PC-9 (cell line): ENCODE measurements around the gene TNFRSF14. TPM values are rescaled to one million over a fixed set of nuclear protein-coding genes. Genes with fewer than 3 reads are reported as not detected.

Experiments
- BruUV-seq: library from RNA; stranded (reverse); fragments of 400-500 nt; replicated peaks from 2 replicates; lab custom pipeline; 2021; lab: Mats Ljungman, UMichigan
- CTCF ChIA-PET: fragments of 300-600 bp; sonication (Branson Sonifier 250); formaldehyde crosslinking; loops from one replicate; lab custom pipeline; 2022; ENCODE audit warnings: antibody characterized with exemption; lab: Charles Lee
- POLR2A ChIA-PET: fragments of 300-600 bp; sonication (Branson Sonifier 250); formaldehyde crosslinking; loops from one replicate; lab custom pipeline; 2022; ENCODE audit warnings: antibody characterized with exemption; ENCODE audit not compliant: unreplicated experiment; lab: Charles Lee
- DNase-seq, 2 experiments: peaks; one replicate each; pipeline versions ENCODE4 v3.0.0 to v3.0.0-alpha.2; 2015 to 2022; ENCODE audit warnings: mixed read lengths in 1 of 2
- H2AFZ ChIP-seq: fragments of 200-600 bp; sonication (generic); 2 replicates; pipeline ENCODE4 v1.8.1; 2017; ENCODE audit warnings: antibody characterized with exemption
- H3F3A ChIP-seq: fragments of 200-600 bp; sonication (generic); 2 replicates; pipeline ENCODE4 v1.8.1; 2017; ENCODE audit warnings: antibody characterized with exemption, mild to moderate bottlenecking, low read depth; ENCODE audit not compliant: insufficient read depth
- H3K27ac ChIP-seq: fragments of 200-600 bp; sonication (generic); 2 replicates; pipeline ENCODE4 v1.6.1; 2016; ENCODE audit warnings: mixed run types
- H3K27me3 ChIP-seq: fragments of 200-600 bp; sonication (generic); 2 replicates; pipeline ENCODE4 v1.6.1; 2016; ENCODE audit warnings: low read depth, mixed run types; ENCODE audit not compliant: insufficient read depth
- H3K36me3 ChIP-seq: fragments of 200-600 bp; sonication (generic); 2 replicates; pipeline ENCODE4 v1.6.1; 2016; ENCODE audit warnings: low read depth, mixed run types
- H3K4me1 ChIP-seq: fragments of 200-600 bp; sonication (generic); replicated peaks from 2 replicates; pipeline ENCODE4 v1.6.1; 2016; ENCODE audit warnings: mixed run types; ENCODE audit not compliant: insufficient read depth
- H3K4me2 ChIP-seq: fragments of 200-600 bp; sonication (generic); 2 replicates; pipeline ENCODE4 v1.6.1; 2017; ENCODE audit warnings: mixed run types
- H3K4me3 ChIP-seq: fragments of 200-600 bp; sonication (generic); 2 replicates; pipeline ENCODE4 v1.6.1; 2016; ENCODE audit warnings: mixed run types
- H3K79me2 ChIP-seq: fragments of 200-600 bp; sonication (generic); 2 replicates; pipeline ENCODE4 v1.6.1; 2017; ENCODE audit warnings: low read depth, mixed run types
- H3K9me2 ChIP-seq: fragments of 200-600 bp; sonication (generic); 2 replicates; pipeline ENCODE4 v1.8.1; 2017; ENCODE audit warnings: mild to moderate bottlenecking; ENCODE audit not compliant: insufficient read depth
- H3K9me3 ChIP-seq: fragments of 200-600 bp; sonication (generic); 2 replicates; pipeline ENCODE4 v1.8.1; 2016; ENCODE audit warnings: low read depth; ENCODE audit not compliant: insufficient read depth
- H4K20me1 ChIP-seq: fragments of 200-600 bp; sonication (generic); 2 replicates; pipeline ENCODE4 v1.8.1; 2017; ENCODE audit not compliant: insufficient read depth
- EZH2 ChIP-seq: fragments of 200-600 bp; sonication (generic); IDR thresholded peaks from 2 replicates; pipeline ENCODE4 v1.8.0; 2017; ENCODE audit warnings: antibody characterized with exemption, low read depth
- intact Hi-C: fragments of 100-400 bp; cut with micrococcal nuclease; formaldehyde crosslinking; loops from one replicate; pipeline ENCODE4 v1.10.0; 2022; ENCODE audit not compliant: unreplicated experiment
- total RNA-seq: library from RNA; stranded (reverse); gene quantifications from 2 replicates; pipeline ENCODE4 v1.2.3, GENCODE V29; 2021
- TF ChIP-seq, protein P1 (sequence below): fragments of 200-600 bp; sonication (generic); conservative IDR thresholded peaks from 2 replicates; pipeline ENCODE4 v1.6.1; 2017; ENCODE audit warnings: mixed run types, antibody characterized with exemption, mild to moderate bottlenecking, moderate library complexity

The TNFRSF14 gene
- total RNA-seq, 1 experiment from 2014 or later, result 9.9 TPM

- H3K4me3 ChIP-seq, result peak overlapping the region; percentile 96
- TF ChIP-seq, protein P1, sequence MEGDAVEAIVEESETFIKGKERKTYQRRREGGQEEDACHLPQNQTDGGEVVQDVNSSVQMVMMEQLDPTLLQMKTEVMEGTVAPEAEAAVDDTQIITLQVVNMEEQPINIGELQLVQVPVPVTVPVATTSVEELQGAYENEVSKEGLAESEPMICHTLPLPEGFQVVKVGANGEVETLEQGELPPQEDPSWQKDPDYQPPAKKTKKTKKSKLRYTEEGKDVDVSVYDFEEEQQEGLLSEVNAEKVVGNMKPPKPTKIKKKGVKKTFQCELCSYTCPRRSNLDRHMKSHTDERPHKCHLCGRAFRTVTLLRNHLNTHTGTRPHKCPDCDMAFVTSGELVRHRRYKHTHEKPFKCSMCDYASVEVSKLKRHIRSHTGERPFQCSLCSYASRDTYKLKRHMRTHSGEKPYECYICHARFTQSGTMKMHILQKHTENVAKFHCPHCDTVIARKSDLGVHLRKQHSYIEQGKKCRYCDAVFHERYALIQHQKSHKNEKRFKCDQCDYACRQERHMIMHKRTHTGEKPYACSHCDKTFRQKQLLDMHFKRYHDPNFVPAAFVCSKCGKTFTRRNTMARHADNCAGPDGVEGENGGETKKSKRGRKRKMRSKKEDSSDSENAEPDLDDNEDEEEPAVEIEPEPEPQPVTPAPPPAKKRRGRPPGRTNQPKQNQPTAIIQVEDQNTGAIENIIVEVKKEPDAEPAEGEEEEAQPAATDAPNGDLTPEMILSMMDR, result no peak
- TF ChIP-seq EZH2, result no peak
- POLR2A ChIA-PET, result interaction anchor here (0.6 to 1.2 kb wide), 3 partner anchors 19 to 392 kb away, joined by 3 to 6 read pairs (median 5); no protein-coding TSS in a partner anchor
- no peaks in the 10 kb centered on the region for H3K36me3 ChIP-seq
- no TSS peak for BruUV-seq
- no peaks in the 10 kb centered on the region for H3K9me3 ChIP-seq
- H3K27me3 ChIP-seq, result peaks cover 21% of the 10 kb centered on the region
- CTCF ChIA-PET, result no interaction called here
- DNase-seq, result peak; percentile 46 to 61
- H3F3A ChIP-seq, result peaks cover 6% of the 10 kb centered on the region; the same call in 1 of the 2 replicates
- H4K20me1 ChIP-seq, result peaks cover 26% of the 10 kb centered on the region
- H3K4me1 ChIP-seq, result peaks cover 18% of the 10 kb centered on the region
- peak overlapping the region; percentile 94 for H3K4me2 ChIP-seq
- H3K9me2 ChIP-seq, result no peaks in the 10 kb centered on the region
- intact Hi-C loops, result loop anchor here (1.0 to 5.0 kb wide), 4 partner anchors 8 to 115 kb away; partner anchors contain the start of genes PEX10 and PRXL2B
- peaks cover 38% of the 10 kb centered on the region for H3K79me2 ChIP-seq
- peak overlapping the region; percentile 40; the same call in 1 of the 2 replicates for H2AFZ ChIP-seq
- no peak overlapping the region for H3K27ac ChIP-seq
Measured at GRCh38 chr1:2526824-2527555, 29.2 kb upstream of the TNFRSF14 start.

DNA sequence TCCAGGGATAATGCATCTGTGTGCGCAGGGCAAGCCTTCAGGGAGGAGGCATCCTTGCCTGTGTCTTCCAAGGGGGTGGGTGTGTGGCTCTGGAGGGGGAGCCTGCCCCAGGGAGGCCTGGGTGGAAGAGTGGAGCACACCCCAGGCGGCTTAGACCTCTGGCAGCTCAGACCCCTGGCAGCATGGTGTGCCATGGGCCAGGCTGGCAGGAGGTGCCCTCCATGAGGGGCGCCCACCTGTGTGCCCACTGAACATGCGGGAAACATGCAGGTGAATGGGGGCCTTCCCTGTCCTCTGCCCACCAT is 28.7 kb upstream of the TNFRSF14 start:
- peaks cover 21% of the 10 kb centered on the region for H3K27me3 ChIP-seq
- POLR2A ChIA-PET, result no interaction called here
- intact Hi-C loops, result loop anchor here (1.0 to 5.0 kb wide), 3 partner anchors 8 to 115 kb away; partner anchors contain the start of genes PEX10 and PRXL2B
- H3K27ac ChIP-seq, result no peak overlapping the region
- peaks cover 26% of the 10 kb centered on the region for H4K20me1 ChIP-seq
- CTCF ChIA-PET, result no interaction called here
- no peaks in the 10 kb centered on the region for H3K9me2 ChIP-seq
- BruUV-seq, result no TSS peak
- no peak overlapping the region for H3K4me2 ChIP-seq
- no peak for DNase-seq
- no peak overlapping the region for H3K4me3 ChIP-seq
- H3F3A ChIP-seq, result peaks cover 6% of the 10 kb centered on the region; the same call in 1 of the 2 replicates
- H3K9me3 ChIP-seq, result no peaks in the 10 kb centered on the region
- H3K79me2 ChIP-seq, result peaks cover 35% of the 10 kb centered on the region
- TF ChIP-seq, protein P1, result no peak
- TF ChIP-seq EZH2, result no peak
- no peaks in the 10 kb centered on the region for H3K36me3 ChIP-seq
- H3K4me1 ChIP-seq, result peaks cover 18% of the 10 kb centered on the region
- no peak overlapping the region for H2AFZ ChIP-seq

GRCh38 chr1:2528016-2528415 is 28.2 kb upstream of the TNFRSF14 start:
- intact Hi-C loops, result loop anchor here (5.0 kb wide), 1 partner anchor 116 kb away; the partner anchor contains the start of gene PEX10
- CTCF ChIA-PET, result no interaction called here

More at GRCh38 chr1:2528016-2528415, 28.2 kb upstream of the TNFRSF14 start:
- Histone ChIP-seq H3K4me2 (no peak overlapping the region), H2AFZ (no peak overlapping the region), H4K20me1 (peaks cover 25% of the 10 kb centered on the region), H3F3A (peaks cover 6% of the 10 kb centered on the region; the same call in 1 of the 2 replicates), H3K36me3 (no peaks in the 10 kb centered on the region), H3K27ac (no peak overlapping the region), H3K79me2 (peaks cover 30% of the 10 kb centered on the region), H3K9me3 (no peaks in the 10 kb centered on the region), H3K27me3 (peaks cover 21% of the 10 kb centered on the region), H3K9me2 (no peaks in the 10 kb centered on the region), H3K4me1 (peaks cover 23% of the 10 kb centered on the region), H3K4me3 (no peak overlapping the region)
- BruUV-seq, result no TSS peak
- DNase-seq, result no peak
- POLR2A ChIA-PET, result no interaction called here
- TF ChIP-seq EZH2, result no peak
- TF ChIP-seq, protein P1, result no peak
